MM.1S (cell line): ENCODE results near the gene ACKR2.

Experiments used
- DNase-seq: peaks from one replicate; pipeline ENCODE4 v3.0.0-alpha.2; 2015
- H2AFZ ChIP-seq: fragments of 300-600 bp; sonication (generic); 2 replicates; pipeline ENCODE4 v1.6.0; 2016; ENCODE audit warnings: antibody characterized with exemption, low read length
- H3F3A ChIP-seq: fragments of 300-600 bp; sonication (generic); 2 replicates; pipeline ENCODE4 v1.6.1; 2016; ENCODE audit warnings: mild to moderate bottlenecking, antibody characterized with exemption, low read length, moderate library complexity, mixed read lengths; ENCODE audit not compliant: insufficient read depth
- H3K27ac ChIP-seq: fragments of 300-600 bp; sonication (generic); 2 replicates; pipeline ENCODE4 v1.5.1; 2016; ENCODE audit warnings: mild to moderate bottlenecking, low read length
- H3K27me3 ChIP-seq: fragments of 300-600 bp; sonication (generic); replicated peaks from 2 replicates; pipeline ENCODE4 v1.6.0; 2016; ENCODE audit warnings: low read length; ENCODE audit not compliant: insufficient read depth
- H3K36me3 ChIP-seq: fragments of 300-600 bp; sonication (generic); replicated peaks from 2 replicates; pipeline ENCODE4 v1.6.1; 2016; ENCODE audit warnings: mild to moderate bottlenecking, low read length, mixed read lengths; ENCODE audit not compliant: insufficient read depth
- H3K4me1 ChIP-seq: fragments of 300-600 bp; sonication (generic); 2 replicates; pipeline ENCODE4 v1.6.1; 2016; ENCODE audit warnings: low read length, mixed read lengths
- H3K4me2 ChIP-seq: fragments of 300-600 bp; sonication (generic); 2 replicates; pipeline ENCODE4 v1.6.0; 2016; ENCODE audit warnings: low read depth, low read length
- H3K4me3 ChIP-seq: fragments of 300-600 bp; sonication (generic); 2 replicates; pipeline ENCODE4 v1.5.1; 2016; ENCODE audit warnings: low read length, mixed read lengths
- H3K79me2 ChIP-seq: fragments of 300-600 bp; sonication (generic); 2 replicates; pipeline ENCODE4 v1.6.1; 2016; ENCODE audit warnings: mixed run types, low read length, mixed read lengths
- H3K9ac ChIP-seq: fragments of 300-600 bp; sonication (generic); 2 replicates; pipeline ENCODE4 v1.6.1; 2016; ENCODE audit warnings: low read length, mixed read lengths
- H3K9me2 ChIP-seq: fragments of 300-600 bp; sonication (generic); replicated peaks from 2 replicates; pipeline ENCODE4 v1.6.1; 2016; ENCODE audit warnings: mild to moderate bottlenecking, low read length, mixed read lengths; ENCODE audit not compliant: insufficient read depth
- H3K9me3 ChIP-seq: fragments of 300-600 bp; sonication (generic); replicated peaks from 2 replicates; pipeline ENCODE4 v1.6.1; 2016; ENCODE audit warnings: mild to moderate bottlenecking, low read length, mixed read lengths; ENCODE audit not compliant: insufficient read depth
- H4K20me1 ChIP-seq: fragments of 300-600 bp; sonication (generic); 2 replicates; pipeline ENCODE4 v1.6.1; 2016; ENCODE audit warnings: mild to moderate bottlenecking, low read length, moderate library complexity, mixed read lengths; ENCODE audit not compliant: insufficient read depth
- CTCF ChIP-seq: fragments of 300-600 bp; sonication (generic); IDR thresholded peaks from 2 replicates; pipeline ENCODE4 v1.5.1; 2016; ENCODE audit warnings: antibody characterized with exemption, low read length, mixed read lengths
- EZH2 ChIP-seq: fragments of 300-600 bp; sonication (generic); optimal IDR thresholded peaks from 2 replicates; pipeline ENCODE3; 2017; ENCODE audit warnings: low read depth, mild to moderate bottlenecking, antibody characterized with exemption, low read length, mixed read lengths
- EZH2phosphoT487 ChIP-seq: fragments of 300-600 bp; sonication (generic); IDR thresholded peaks from 2 replicates; pipeline ENCODE4 v1.6.1; 2018; ENCODE audit warnings: antibody characterized with exemption, low read length

ACKR2 gene

GRCh38 chr3:42795621-42796181, 13.5 kb upstream of the ACKR2 start:
- H3K9me2 ChIP-seq, result no peaks in the 10 kb centered on the region
- no peak for DNase-seq
- H3K4me1 ChIP-seq, result no peaks in the 10 kb centered on the region
- no peaks in the 10 kb centered on the region for H3K9me3 ChIP-seq
- H3K4me3 ChIP-seq, result no peak overlapping the region
- H3F3A ChIP-seq, result no peaks in the 10 kb centered on the region
- peaks cover 3% of the 10 kb centered on the region; the same call in 1 of the 2 replicates for H3K36me3 ChIP-seq
- TF ChIP-seq EZH2phosphoT487 (no peak), EZH2 (no peak), CTCF (no peak)
- H3K27me3 ChIP-seq, result no peaks in the 10 kb centered on the region
- no peak overlapping the region for H3K9ac ChIP-seq
- no peak overlapping the region for H3K27ac ChIP-seq
- no peaks in the 10 kb centered on the region for H4K20me1 ChIP-seq
- H3K4me2 ChIP-seq, result no peak overlapping the region
- no peak overlapping the region for H2AFZ ChIP-seq
- H3K79me2 ChIP-seq, result peaks cover 18% of the 10 kb centered on the region

DNA sequence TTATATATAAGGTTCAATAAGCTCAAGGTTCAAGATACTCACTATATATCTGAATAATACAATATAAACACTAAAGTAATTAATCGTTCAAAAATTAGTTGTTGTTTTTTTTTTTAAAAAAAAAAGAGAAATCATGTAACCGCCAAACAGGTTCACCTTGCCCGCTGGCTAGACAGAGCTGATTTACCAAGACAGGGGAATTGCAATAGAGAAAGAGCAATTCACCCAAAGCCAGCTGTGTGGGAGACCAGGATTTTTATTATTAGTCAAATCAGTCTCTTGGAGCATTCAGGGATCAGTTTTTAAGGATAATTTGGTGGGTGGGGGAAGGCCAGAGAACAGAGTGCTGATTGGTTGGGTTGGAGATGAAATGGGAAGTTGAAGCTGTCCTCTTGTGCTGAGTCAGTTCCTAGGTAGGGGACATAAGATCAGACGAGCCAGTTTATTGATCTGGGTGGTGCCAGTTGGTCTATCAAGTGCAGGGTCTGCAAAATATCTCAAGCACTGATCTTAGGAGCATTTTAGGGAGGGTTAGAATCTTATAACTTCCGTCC, 12.8 kb upstream of the ACKR2 start:
- Histone ChIP-seq H3K4me3 (no peak overlapping the region), H2AFZ (no peak overlapping the region), H3F3A (no peaks in the 10 kb centered on the region), H3K9me3 (no peaks in the 10 kb centered on the region), H3K36me3 (peaks cover 2% of the 10 kb centered on the region; the same call in 1 of the 2 replicates), H3K4me1 (no peaks in the 10 kb centered on the region), H3K9ac (no peak overlapping the region), H3K4me2 (no peak overlapping the region), H3K9me2 (no peaks in the 10 kb centered on the region), H3K27me3 (no peaks in the 10 kb centered on the region), H3K79me2 (peaks cover 25% of the 10 kb centered on the region), H3K27ac (no peak overlapping the region), H4K20me1 (no peaks in the 10 kb centered on the region)
- TF ChIP-seq CTCF (no peak), EZH2 (no peak), EZH2phosphoT487 (no peak)
- DNase-seq, result no peak

DNA sequence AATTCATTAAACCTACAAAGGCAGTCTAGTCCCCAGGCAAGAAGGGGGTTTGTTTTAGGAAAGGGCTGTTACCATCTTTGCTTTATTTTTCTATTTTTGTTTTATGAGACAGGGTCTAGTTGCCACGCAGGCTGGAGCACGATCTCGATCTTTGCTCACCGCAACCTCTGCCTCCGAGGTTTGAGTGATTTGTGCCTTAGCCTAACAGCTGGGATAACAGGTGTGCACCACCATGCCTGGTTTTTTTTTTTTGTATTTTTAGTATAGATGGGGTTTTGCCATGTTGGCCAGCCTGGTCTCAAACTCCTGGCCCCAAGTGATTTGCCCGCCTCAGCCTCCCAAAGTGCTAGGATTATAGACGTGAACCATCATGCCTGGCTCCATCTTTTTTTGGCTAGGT, 9.9 kb upstream of the ACKR2 start:
- H3K9me3 ChIP-seq, result no peaks in the 10 kb centered on the region
- peaks cover 52% of the 10 kb centered on the region for H3K79me2 ChIP-seq
- H3K36me3 ChIP-seq, result no peaks in the 10 kb centered on the region
- no peaks in the 10 kb centered on the region for H4K20me1 ChIP-seq
- no peak for DNase-seq
- H3K4me3 ChIP-seq, result no peak overlapping the region
- H2AFZ ChIP-seq, result no peak overlapping the region
- H3K4me1 ChIP-seq, result peaks cover 8% of the 10 kb centered on the region; the same call in 1 of the 2 replicates
- peaks cover 6% of the 10 kb centered on the region for H3F3A ChIP-seq
- TF ChIP-seq CTCF, result no peak
- no peak overlapping the region for H3K9ac ChIP-seq
- no peak overlapping the region for H3K4me2 ChIP-seq
- no peak overlapping the region for H3K27ac ChIP-seq
- no peaks in the 10 kb centered on the region for H3K9me2 ChIP-seq
- H3K27me3 ChIP-seq, result no peaks in the 10 kb centered on the region
